T-helper 2 cell treated with Interferon-gamma antibody and Interleukin-4, amounts not matched to agents 100 ng/mL and 5 ng/mL, for 36 hours (primary cell): ENCODE data around the gene GLO1. TPM values are rescaled to one million over a fixed set of nuclear protein-coding genes. Genes with fewer than 3 reads are reported as not detected.

ENCODE experiments used
- intact Hi-C: fragments of 100-400 bp; cut with micrococcal nuclease; formaldehyde crosslinking; loops from one replicate; pipeline ENCODE4 v1.15.1; 2023
- total RNA-seq: library from RNA; stranded (reverse); gene quantifications from 2 replicates; pipeline ENCODE4 v1.2.3, GENCODE V29; 2022

The GLO1 gene
- 117 and 119 TPM in 2 replicates for total RNA-seq

DNA sequence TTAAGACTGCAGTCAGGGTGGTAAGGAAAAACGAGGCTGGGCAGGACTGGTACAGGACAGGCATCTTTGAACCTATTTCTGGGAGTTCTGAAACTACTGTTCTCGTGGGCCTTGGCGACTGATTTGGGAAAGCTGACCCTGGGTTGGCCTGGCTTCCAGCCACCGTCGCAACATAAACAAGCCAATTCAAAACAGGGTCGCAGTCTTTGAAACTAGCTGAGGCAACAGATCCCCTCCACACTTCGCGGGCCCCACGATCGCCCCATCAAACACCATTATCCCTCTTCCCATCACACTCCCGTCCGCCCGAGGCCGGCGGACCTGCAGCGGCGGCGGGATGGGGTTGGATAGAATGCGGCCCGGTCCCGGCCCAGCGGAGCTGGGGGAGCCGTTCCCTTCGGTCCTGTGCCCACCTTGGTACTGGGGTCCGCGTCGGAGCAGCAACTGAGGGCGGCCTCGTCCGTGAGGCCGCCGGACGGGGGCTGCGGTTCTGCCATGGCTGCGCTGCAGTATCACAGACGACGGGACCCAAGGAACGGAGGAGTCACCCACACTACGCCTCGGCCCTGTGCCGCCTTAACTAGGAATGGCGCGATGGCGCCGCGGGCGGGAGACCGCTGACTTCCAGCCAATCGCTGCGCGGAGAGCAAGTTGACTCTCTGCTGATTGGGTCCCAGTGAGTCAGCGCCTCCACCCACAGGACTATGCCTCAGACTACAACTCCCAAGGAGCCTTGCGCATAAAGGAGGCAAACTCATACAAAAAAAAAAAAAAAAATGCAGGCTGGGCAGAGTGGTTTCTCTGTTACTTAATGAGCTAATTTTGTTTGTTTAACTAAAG, at the start of gene GLO1:
TSS of gene GLO1 (minus strand) at position 588 of the 840 bp plus-strand sequence. CDS start at position 497, 91 bp downstream.
- intact Hi-C loops = loop anchor here (1.0 kb wide), 3 partner anchors 12 to 130 kb away; partner anchors contain the start of gene BTBD9

DNA sequence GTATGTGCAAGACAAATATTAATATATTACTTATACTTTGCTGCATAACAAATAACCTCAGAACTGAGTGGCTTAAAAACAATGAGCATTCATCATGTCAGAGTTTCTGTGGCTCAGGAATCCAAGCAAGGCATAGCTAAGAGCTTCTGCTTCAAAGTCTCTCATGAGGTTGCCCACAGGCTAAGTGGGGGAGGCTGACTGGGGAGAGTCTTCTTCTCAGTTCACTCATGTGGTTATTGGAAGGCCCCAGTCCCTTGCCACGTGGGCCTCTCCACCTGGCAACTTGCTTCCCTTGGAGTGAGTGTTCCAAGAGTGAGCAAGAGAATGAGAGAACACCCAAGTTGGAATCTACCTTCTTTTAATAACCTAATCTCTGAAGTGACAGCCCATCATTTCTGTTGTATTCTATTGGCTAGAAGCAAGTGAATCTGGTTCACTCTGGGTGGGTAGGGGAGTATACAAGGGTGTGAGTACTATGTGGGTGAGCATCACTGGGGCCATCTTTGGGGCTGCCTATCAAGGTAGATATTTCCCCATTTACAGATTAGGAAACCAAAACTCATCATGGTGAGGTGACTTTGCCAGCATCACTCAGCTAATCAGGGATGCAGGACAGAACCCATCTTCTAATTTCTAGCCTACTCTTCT, 48.1 kb upstream of the GLO1 start:
- intact Hi-C loops = no loop called here

DNA sequence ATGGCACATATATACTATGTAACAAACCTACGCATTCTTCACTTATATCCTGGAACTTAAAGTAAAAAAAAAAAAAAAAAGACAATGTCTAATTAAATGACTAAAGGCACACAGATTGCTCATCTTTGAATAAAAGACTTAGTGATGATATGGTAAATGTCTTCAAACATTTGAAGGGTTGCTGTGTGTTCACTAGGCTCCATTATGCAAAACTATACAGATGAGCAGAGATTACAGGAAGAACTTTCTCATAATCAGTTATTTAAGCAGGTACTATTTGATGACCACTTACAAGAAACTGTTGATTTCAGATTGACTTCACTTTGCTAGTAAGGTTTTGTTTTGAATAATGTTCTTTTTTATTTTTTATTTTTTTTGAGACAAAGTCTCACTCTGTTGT, 46.5 kb upstream of the GLO1 start:
- intact Hi-C loops = no loop called here

DNA sequence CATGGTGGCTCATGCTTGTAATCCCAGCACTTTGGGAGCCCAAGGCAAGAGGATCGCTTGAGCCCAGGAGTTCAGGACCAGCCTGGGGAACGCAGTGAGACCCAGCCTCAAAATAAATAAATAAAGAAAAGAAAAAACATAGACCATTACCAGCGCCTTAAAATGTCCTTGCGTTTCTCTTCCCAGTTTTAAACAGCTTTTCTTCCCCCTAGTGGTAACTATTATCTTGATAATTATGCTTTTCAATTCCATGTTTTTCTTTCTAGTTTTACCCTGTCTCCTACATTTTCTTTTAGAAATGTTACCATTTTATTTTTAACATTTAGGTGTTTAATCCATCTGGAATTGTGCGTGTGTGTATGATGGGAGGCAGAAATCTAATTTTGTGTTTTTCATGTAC, 36.6 kb upstream of the GLO1 start:
- intact Hi-C loops = no loop called here

DNA sequence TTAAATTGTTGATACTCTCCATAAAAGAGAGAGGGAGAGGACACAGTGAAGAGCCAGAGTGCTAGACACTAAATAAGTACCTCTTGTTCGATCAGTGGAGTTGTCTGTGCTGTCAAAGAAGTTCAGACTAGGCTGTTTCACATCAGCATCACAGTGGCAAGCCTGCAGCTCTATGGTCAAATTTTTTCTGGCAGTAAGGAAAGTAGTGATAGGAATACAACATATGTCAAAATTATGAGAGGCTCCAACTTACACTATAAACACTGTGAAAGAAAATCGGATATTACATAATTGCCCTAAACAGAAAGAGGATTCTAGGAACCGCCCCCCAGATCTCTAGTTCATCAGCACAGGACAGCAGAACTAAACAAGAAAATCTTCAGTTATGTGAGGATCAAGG, 35.3 kb upstream of the GLO1 start:
- intact Hi-C loops = no loop called here

DNA sequence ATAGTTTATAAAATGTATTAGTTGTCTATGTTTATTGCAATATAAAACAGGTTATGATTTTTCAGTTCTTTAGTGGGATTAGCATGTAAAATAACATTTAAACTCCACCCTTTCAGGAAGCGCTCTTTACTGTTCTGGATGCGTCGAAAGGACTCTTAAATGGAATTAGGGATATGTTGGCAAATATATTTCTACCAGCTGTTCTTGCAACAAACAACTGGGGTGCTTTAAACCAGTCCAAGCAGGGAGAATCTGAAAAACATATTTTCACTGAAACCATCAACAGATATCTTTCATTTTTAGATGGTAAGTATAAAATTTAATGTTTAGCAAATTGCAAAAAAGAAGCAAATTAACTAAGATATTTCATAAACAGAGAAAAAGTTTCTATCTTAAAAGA, 34.0 kb upstream of the GLO1 start:
- intact Hi-C loops = no loop called here

DNA sequence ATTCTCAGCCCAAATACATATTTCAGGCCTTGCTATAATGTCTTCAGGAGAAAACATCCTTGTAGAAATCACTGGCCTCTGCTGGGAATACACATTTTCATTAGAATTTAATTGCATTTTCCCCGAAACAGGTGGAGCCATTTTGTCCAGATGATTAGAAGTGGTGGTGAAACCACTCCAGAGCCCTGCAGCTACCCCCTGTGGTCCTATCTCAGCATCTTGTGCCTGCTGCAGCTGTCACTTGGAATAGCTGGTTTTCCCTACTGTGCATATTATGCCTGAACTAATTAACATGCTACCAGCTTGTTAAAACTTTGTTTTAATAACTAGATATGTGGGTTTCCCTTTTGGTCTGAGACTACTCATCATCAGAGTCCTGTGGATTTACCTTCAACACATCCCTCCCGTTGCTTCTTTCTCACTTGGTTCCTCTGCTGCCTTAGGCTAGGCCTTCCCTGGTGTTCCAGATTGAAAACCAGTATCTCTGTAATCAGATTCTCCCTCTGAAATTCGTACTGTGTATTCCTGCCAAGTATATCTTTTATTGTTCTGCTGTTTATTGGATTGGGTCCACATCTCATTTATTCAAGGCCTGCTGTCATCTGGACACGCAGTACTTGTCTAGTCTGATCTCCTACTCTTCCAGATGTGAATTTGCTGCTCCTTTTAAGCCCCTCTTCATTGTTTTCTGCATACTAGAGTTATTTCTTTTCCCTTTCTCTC, 27.4 kb upstream of the GLO1 start:
- intact Hi-C loops = no loop called here

DNA sequence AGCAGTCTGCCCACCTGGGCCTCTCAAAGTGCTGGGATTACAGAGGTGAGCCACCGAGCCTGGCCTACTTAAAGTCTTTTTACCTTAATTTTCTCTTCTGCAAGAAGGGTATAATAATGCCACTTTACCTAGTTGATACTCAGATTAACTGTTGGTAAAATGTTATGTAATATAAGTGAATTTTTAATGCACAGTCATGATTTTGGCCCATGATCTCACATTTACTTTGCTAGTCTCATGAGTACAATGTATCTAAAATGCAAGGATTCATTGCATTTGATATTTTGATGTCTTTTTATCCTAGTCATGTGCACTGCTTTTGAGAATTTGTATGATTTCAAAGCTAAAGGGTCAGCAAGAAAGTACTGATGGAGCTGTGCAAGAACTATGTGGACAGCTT, 25.3 kb upstream of the GLO1 start:
- intact Hi-C loops = no loop called here

DNA sequence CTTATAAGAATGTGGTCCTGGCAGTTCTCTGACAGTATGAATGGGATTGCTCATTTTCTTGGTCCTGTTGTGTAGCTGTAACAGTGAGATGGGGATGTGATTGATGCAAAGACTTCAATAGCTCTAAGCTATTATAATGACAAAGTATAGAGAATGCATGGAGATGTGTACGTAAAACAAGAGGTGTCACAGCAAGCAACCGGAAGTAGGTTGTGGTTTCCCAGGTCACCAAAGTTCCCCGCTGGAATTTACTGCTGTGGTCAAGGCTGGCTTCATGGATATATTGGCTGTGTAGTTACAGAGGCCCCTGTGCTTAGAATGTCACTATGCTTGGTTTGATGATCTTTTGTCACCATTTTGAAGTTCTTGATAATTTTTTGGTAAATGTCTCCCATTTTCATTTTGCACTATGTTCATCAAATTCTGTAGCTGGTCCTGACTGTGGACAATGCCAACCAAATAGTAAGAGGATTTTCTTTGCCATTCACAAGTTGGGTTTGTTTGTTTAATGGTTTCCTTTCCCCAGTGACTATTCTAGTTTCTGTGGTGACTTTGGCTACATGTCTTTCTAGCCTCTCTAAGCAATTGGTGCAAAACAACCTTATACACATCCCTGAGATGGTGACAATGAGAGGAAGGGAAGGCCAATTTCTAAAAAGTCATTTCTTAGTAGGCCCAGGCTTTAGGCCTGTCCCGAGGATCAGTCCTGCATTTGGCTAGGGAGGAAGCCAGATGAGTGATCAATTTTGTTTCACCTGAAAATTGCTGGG, 22.7 kb upstream of the GLO1 start:
- intact Hi-C loops = no loop called here

DNA sequence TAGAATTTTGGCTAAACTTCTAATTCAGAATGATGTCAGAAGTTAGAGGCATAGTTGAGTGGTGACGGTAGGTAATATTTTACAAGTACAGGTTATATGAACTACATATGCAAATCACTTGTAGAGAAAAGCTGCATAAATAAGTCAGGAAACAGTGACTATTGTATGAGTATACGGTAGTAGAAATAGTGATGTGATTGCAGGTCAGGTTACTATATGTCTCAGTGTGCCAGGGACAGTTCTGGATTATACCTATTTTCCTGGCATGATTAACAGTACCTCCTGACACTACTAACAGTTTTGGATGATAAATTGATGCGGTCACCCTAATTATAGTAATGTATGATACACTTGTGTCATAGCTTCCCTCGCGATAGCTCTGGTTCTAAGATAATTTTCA, 21.4 kb upstream of the GLO1 start:
- intact Hi-C loops = no loop called here

DNA sequence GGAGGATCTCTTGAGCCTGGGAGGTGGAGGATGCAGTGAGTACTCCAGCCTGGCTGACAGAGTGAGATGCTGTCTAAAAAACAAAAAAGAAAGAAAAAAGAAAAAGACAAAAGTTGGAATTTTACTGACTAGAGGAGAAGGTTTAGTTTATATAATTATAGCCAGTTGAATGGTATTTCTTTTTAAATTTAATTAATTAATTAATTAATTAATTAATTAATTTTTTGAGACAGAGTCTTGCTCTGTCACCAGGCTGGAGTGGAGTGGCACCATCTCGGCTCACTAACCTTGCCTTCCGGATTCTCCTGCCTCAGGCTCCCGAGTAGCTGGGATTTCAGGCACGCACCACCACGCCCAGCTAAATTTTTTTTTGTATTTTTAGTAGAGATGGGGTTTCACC, 20.8 kb upstream of the GLO1 start:
- intact Hi-C loops = no loop called here

DNA sequence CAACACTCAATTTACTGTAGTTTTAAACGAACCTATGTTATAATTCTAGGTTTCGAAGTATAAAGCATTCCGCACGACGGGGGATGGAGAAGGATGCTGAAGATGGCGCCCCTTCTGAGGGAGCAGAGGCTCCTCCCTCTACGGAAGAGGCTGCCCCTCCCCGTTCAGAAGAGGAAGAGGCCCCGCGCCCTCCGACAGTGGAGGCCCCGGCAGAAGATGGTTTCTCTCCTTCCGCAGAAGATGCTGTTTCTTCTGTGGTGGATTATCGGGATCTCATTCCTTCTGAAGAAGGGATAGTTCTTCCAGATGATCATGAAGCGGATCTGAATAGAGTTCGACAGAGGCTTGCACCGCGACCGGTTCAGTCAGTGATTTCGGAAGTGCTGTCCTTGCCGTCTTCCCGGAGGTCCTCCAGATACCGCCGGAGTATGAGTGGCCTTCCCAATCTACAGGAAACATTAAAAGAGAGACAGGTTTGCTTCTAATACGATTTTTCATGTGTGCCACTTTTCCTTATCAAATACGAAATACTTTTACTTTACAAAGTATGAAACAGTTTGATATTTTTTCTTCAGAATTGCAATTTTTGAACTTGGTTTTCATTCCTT, 19.9 kb upstream of the GLO1 start:
- intact Hi-C loops = no loop called here

DNA sequence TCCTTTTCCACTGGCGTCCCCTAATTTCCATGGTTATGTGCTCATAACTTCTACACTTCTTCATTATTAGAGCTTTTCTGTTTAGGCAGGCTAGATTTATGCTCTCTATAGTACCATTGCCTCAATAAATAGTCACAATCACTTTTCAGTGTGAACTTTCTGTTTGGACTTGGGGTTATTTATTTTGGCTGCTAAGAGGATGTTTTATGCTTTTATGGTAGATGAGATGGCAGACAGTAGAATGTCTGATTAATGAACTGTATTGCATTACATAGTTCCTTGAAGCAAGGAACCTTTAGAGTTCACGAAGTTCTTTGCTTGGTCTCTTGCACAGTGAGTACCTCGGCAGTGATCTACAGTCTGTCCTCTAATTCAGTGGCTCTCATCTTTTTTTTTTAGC, 19.1 kb upstream of the GLO1 start:
- intact Hi-C loops = no loop called here

DNA sequence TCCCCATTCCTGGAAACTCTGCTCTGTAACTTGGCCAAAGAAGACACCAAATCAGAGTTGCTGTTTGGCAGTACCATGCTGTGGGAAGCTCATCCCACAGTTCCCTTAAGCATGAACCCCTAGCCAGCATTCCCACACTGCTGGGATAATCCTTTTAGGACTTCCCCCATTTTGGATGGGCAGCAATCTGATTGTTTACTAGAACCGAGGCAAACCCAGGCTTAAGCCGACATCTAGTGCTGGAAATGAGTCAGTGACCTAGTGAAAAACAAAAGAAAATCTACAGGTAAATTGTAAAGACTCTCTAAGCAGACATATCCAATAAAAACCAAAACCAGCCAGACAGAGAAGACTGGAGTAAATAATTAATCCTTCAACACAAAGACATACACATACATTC, 17.4 kb upstream of the GLO1 start:
- intact Hi-C loops = no loop called here

DNA sequence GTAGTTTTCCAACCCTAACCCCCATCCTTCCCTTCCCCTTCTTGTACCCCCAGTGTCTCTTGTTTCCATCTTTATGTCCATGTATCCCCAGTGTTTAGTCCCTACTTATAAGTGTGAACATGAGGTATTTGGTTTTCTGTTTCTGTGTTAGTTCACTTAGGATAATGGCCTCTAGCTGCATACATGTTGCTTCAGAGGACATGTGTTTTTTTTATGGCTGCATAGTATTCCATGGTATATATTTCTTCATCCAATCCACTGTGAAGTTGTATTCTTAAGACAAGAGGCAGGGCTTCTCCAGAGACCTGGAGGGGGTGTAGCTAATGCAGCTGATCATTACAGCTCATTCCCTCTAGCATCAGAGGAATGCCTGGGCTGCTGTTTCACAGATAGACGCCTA, 16.4 kb upstream of the GLO1 start:
- intact Hi-C loops = loop anchor here (10.0 kb wide), 2 partner anchors 395 to 505 kb away; partner anchors contain the start of genes KCNK5 and SAYSD1

DNA sequence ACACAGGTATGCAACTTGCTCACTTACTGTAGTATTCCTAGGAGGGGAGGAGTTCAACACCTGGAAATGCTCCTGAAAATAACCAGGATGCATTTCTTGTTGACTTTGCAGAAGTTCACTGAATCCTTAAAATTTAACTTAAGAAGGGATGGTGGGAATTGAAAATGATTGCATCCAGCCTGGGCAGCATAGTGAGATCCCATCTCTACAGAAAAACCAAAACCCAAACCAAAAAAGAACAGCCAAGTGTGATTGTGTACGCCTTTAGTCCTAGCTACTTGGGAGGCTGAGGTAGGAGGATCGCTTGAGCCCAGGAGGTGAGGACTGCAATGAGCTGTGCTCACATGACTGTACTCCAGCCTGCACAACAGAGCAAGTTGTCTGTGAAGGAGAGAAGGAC, 13.9 kb upstream of the GLO1 start:
- intact Hi-C loops = loop anchor here (10.0 kb wide), 2 partner anchors 398 to 508 kb away; partner anchors contain the start of genes KCNK5 and SAYSD1

DNA sequence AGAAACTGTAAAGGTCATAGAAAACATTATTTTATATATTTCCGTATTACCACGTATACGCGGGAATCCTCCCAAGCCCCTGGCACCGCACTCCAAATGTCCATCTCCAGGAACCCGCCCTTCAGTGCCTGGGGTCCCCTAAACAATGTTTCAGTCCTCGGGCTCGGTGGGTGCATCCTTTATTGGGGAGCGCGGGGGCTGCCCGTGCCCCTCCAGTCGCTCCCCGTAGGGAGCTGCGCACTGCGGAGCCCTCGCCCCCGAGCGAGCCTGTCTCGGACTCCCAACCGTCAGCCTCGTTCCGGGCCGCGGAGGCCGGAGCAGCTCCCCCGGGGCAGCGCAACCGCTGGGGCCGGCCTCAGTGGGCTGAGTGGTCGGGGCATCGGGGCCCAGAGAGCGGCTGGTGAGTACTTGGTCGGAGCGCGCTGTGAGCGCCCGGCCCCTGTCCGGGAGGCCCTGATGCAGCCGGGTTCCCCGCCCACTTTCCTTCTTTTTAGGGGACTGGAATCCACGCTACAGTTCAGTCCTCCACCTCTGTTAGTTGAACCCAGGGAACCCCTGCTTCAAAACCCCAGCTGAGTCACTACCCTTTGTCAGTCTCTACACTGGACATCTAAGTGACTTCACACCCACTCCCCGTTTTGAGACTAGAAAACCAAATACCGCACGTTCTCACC, 12.2 kb upstream of the GLO1 start, which contains the start of gene DNAH8:
TSS of gene DNAH8 (plus strand) at position 296 of the 674 bp plus-strand sequence. CDS start 7,499 bp downstream, outside the sequence.
- intact Hi-C loops = loop anchor here (10.0 kb wide), 2 partner anchors 400 to 510 kb away; partner anchors contain the start of genes KCNK5 and SAYSD1

DNA sequence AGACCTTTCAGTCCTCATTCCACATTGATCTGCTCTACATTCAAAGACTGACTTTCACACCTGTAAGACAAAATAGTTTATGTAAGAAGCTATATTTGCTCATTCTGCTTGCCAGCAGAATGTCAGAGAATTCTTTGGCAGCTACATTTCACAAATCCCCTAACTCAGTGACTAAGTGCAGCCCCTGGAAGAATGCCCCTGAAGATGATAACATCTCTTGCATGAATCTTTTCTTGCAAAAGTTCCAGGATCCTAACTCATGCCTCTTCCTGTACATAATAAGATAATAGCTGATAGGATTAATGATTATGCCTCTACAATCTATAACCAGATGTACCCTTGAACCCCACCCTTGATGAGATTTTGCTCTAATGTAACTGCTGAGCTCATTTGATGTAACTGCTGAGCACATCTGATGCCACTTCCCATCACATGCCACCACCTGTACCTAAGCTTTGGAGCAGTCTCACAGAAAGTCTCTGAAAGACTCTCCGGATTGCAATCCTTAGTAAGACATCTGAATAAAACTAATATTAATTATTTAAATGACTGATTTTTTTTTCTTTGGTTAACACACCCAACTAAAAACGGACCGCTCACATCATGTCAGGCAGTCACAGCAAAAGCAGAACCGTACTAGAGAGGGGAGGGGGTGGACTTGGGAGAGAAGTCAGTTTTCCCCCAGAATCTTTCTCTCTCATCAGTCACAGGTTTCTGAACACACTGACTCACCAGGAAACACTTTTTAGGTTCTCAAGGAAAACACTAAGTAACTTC, 11.5 kb upstream of the GLO1 start:
- intact Hi-C loops = loop anchor here (1.0 to 10.0 kb wide), 3 partner anchors 11 to 510 kb away; partner anchors contain the start of genes GLO1, KCNK5 and SAYSD1

DNA sequence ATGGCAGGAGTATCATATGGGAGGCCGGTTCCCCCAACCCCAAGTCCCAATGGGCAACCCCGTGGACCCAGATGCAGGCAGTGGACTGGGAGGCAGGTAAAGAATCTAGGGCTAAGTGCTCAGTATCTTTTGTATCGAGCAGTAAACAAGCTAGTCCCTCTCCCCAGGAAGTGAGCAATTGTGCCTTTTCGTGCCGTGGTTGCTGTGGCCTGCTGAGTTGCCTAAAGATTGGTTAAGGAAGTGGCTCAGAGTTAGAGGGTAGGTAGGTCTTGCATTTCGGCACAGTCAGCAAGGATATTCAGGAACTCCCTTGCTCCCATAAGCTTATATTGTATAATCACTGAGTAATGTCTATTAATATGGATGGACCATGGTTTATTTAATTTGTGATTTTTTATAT, 10.9 kb upstream of the GLO1 start:
- intact Hi-C loops = loop anchor here (1.0 to 10.0 kb wide), 3 partner anchors 11 to 511 kb away; partner anchors contain the start of genes GLO1, KCNK5 and SAYSD1
